Ascending aorta (tissue), 2 donors: ENCODE data around the gene AK2. TPM values are rescaled to one million over a fixed set of nuclear protein-coding genes. Genes with fewer than 3 reads are reported as not detected.
A peak's percentile ranks its signal among the peaks of the same experiment; 100 is the strongest.

ENCODE experiments used
- DNase-seq, 2 donors: peaks; one replicate each; pipeline ENCODE4 v3.0.0-alpha.2; 2019; ENCODE audit warnings: low spot score in 2 of 2
- H3K27ac ChIP-seq, 2 donors: fragments of 200-600 bp; sonication (generic); one replicate each; pipeline ENCODE4 v1.5.1; 2016 to 2017; ENCODE audit warnings: mild to moderate bottlenecking in 1 of 2
- H3K27me3 ChIP-seq: fragments of 200-600 bp; sonication (generic); one replicate; pipeline ENCODE4 v1.5.1; 2017
- H3K36me3 ChIP-seq, 2 donors: fragments of 200-600 bp; sonication (generic); one replicate each; pipeline ENCODE4 v1.5.1; 2016
- H3K4me1 ChIP-seq, 2 donors: fragments of 200-600 bp; sonication (generic); one replicate each; pipeline ENCODE4 v1.5.1; 2016 to 2017; ENCODE audit warnings: mild to moderate bottlenecking in 1 of 2
- H3K4me3 ChIP-seq, 2 donors: fragments of 200-600 bp; sonication (generic); one replicate each; pipeline ENCODE4 v1.5.1; 2016 to 2017; ENCODE audit warnings: mild to moderate bottlenecking in 1 of 2
- H3K9me3 ChIP-seq, 2 donors: fragments of 200-600 bp; sonication (generic); one replicate each; pipeline ENCODE4 v1.5.1; 2016
- intact Hi-C: fragments of 100-400 bp; cut with DNase I; formaldehyde crosslinking; loops from one replicate; pipeline ENCODE4 v1.15.1; 2023
- total RNA-seq: library from RNA; depleted of rRNA; stranded (reverse); fragments of >200 nt; gene quantifications from one replicate; pipeline ENCODE4 v1.1.0, GENCODE V29; 2016
- TF ChIP-seq, protein P1 (sequence below), 3 experiments: fragments of 200-600 bp in 2 of 3; fragments of 450-650 bp in 1 of 3; sonication (generic) in 2 of 3; IDR thresholded peaks; one replicate each; pipeline ENCODE4 v1.5.1; 2016 to 2019; ENCODE audit warnings: antibody characterized with exemption in 3 of 3, mild to moderate bottlenecking in 1 of 3, moderate library complexity in 1 of 3

Gene AK2
- total RNA-seq, 1 donor from 2014 or later = 68.4 TPM

DNA sequence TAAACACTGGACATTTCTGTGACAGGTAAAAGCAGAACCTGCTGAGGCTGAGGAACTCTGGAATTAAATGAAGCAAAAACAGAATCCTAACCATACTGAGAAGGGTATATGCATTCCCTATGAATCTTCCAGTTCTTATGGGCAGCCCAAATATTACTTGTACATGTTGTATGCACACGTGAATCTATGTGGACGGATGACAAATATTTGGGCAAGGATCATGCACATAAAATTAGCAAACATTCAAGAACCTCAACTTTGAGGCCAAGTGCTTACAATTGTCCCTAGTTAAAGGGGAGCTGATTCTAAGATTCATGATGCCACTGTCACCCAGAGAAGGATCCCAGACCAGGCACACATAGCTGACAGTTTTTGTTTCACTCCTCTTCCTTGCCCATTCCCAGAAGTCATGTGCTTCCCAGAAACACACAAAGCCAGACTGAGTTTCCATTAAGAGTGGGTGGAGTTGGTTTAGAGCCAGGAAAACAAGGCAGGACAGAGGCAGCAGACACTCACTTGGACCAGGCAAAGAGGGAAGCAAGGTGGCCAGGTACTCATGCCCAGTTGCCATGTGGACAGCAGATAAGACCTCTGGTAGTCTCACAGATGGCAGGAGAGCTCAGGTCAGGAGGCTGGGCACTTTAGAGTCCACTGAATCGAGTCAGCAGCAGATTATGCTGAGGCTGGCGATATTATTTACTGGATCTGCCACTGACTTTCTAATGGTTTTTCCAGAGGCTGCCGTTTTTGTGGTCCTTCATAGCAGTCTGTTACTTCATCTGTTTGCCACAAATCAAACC, 25.6 kb downstream of the AK2 start:
- peaks cover 2 to 15% of the 10 kb centered on the region in 2 donors for H3K4me1 ChIP-seq
- TF ChIP-seq, protein P1, sequence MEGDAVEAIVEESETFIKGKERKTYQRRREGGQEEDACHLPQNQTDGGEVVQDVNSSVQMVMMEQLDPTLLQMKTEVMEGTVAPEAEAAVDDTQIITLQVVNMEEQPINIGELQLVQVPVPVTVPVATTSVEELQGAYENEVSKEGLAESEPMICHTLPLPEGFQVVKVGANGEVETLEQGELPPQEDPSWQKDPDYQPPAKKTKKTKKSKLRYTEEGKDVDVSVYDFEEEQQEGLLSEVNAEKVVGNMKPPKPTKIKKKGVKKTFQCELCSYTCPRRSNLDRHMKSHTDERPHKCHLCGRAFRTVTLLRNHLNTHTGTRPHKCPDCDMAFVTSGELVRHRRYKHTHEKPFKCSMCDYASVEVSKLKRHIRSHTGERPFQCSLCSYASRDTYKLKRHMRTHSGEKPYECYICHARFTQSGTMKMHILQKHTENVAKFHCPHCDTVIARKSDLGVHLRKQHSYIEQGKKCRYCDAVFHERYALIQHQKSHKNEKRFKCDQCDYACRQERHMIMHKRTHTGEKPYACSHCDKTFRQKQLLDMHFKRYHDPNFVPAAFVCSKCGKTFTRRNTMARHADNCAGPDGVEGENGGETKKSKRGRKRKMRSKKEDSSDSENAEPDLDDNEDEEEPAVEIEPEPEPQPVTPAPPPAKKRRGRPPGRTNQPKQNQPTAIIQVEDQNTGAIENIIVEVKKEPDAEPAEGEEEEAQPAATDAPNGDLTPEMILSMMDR (IDR thresholded peaks at IDR 0.05) = no peak
- H3K4me3 ChIP-seq = no peak overlapping the region

DNA sequence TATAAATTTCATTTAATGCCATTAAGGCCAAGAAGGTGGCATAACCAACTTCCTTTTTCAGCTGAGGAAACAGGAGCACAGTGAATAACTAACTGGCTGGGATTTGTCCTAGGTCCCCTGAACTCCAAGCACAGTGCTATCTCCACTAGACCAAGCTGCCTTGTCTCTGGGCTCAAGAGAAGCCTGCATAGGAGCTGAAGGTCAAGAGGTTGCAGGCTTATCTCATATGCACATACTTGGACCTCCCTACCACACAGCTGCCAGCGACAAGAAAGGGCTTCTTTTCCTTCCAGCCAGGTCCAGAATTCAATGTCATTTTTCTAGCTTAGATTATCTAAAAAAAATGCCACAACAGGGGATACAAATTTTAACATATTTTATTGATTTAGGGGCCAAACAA, 27.1 kb downstream of the AK2 start:
- peaks cover 15 to 35% of the 10 kb centered on the region in 2 donors for H3K36me3 ChIP-seq
- H3K9me3 ChIP-seq = no peaks in the 10 kb centered on the region
- H3K4me1 ChIP-seq = peaks cover 2 to 15% of the 10 kb centered on the region in 2 donors
- H3K27ac ChIP-seq = no peak overlapping the region
- H3K27me3 ChIP-seq = no peaks in the 10 kb centered on the region
- DNase-seq = no peak
- no peak overlapping the region for H3K4me3 ChIP-seq
- TF ChIP-seq, protein P1 (IDR thresholded peaks at IDR 0.05) = no peak
- intact Hi-C loops = no loop called here

More for the DNA sequence above, 25.6 kb downstream of the AK2 start:
- peak in 1 of 2 donors; percentile 68 for DNase-seq
- no peaks in the 10 kb centered on the region for H3K9me3 ChIP-seq
- H3K27me3 ChIP-seq = no peaks in the 10 kb centered on the region
- peaks cover 15 to 40% of the 10 kb centered on the region in 2 donors for H3K36me3 ChIP-seq
- peak overlapping the region; percentile 66 to 74 for H3K27ac ChIP-seq
- intact Hi-C loops = no loop called here

DNA sequence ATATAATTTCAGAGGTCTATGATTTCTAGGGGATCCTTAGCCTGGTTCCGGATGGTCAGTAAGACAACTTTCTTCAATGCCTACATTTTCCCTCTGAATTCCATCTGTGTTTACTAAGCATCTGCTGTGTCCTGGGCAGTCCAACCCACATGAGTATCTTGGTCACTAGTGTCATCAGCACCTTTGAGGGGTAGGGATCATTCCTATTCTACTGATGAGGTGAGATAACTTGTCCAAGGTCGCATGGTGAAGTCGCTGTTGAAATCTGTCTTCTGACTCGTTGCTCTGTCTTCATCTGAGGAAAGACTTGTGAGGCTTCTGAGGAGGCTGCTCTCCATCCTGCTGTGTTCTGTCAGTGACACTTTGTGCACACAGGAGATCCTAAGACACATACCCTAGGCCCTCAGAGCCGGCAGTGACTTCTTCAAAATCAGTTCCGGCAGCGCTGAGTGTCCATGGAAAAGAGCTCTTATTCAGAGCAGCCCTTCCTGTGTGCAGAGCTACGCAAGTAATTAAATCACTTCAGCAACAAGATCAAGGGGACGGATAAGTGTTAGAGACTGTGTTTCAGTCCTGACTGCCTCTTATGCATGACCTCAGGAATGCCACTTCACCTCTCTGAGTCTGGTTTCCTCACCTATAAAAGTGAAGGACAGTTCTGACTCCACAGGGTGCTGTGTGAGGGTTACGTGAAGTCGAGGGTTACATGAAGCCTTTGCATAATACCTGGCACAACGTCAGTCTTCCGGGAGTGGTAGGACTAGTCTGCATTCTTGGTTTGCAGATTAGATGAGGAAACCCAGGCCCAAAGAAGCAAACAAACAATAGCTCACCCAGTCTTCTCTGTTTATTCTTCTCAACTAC, 28.4 kb downstream of the AK2 start:
- TF ChIP-seq, protein P1 (IDR thresholded peaks at IDR 0.05) = no peak
- DNase-seq = no peak
- no peaks in the 10 kb centered on the region for H3K9me3 ChIP-seq
- H3K36me3 ChIP-seq = peaks cover 14 to 22% of the 10 kb centered on the region in 2 donors
- peaks cover 2 to 15% of the 10 kb centered on the region in 2 donors for H3K4me1 ChIP-seq
- H3K4me3 ChIP-seq = no peak overlapping the region
- no peak overlapping the region for H3K27ac ChIP-seq
- intact Hi-C loops = no loop called here
- no peaks in the 10 kb centered on the region for H3K27me3 ChIP-seq

DNA sequence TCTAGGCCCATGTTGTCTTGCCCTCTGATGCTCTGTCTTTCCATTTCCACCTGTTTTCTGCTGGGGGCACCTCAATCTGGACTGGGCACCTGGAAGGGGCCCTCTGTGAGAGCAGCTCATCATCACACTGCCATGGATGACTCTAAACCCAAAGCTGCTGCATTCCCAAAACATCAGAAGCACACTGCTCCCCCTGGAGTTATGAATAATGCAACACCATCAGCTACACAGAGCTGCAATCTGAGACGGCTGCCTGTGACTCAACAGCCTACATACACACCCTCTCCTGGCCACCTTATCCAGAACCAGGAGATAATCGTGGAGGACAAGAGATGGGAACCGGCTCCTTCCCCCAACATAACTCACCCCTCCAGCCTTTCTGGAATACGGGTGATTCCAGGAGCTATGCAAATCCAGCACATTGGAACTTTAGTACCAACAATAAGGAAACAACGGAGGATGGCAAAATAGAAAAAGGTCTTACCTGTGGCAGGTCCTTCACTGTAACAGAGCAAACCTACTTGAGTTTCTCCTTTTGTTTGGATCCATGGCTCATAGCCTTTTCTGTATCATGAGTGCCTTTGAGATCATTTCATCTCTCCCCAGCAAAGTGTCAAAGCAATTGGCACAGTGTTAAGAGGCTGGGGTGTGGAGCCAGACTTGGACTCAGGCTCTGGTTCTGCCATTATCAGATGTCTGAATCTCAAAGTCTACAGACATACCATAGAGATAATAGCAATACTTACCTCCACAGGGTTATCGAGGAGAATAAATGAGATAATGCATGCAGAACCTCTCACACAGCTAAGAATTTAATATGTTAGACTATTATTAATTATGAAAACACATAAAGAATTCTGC, 29.3 kb downstream of the AK2 start:
- Histone ChIP-seq H3K27ac (no peak overlapping the region), H3K27me3 (no peaks in the 10 kb centered on the region), H3K4me3 (no peak overlapping the region), H3K4me1 (peaks cover under 1 to 12% of the 10 kb centered on the region in 2 donors), H3K36me3 (peaks cover 6 to 14% of the 10 kb centered on the region in 2 donors), H3K9me3 (no peaks in the 10 kb centered on the region)
- intact Hi-C loops = loop anchor here (1.0 to 2.0 kb wide), 2 partner anchors 43 to 74 kb away; partner anchors contain the start of gene RNF19B
- peak in 1 of 2 donors; percentile 77 for DNase-seq
- TF ChIP-seq, protein P1 (IDR thresholded peaks at IDR 0.05) = peak; percentile 21 to 53 (median 46)
